ENCODE measurements around the gene SLC26A11.
"Not testable (repeated sequence)": the region's sequence is repeated elsewhere in the genome, so short reads cannot be mapped to it uniquely, and the experiment has no call there.

The SLC26A11 gene

GRCh38 chr17:80219013-80219762 lies 1.0 kb upstream of the SLC26A11 start:
- DNase-seq, result peak; percentile 79

DNA sequence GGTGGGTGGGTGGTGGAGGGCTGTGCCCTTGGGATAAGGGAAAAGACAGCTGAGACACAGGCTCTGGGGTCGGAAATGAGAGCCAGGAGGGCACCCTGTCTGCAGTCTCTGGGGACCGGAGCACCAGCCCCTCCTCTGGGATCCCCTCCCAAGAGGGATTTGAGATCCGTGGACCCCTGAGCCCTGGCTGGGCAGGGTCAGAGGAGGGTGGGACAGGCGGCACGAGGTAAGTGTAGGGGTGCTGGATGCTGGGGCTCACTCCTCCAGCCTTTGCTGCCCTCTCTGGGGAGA lies 519 bp upstream of the SLC26A11 start:
- no peak for DNase-seq

- peak; percentile 68 for DNase-seq
These were observed 549 bp downstream of the SLC26A11 start for GRCh38 chr17:80220736-80221215.

GRCh38 chr17:80221351-80222105 lies 1.3 kb downstream of the SLC26A11 start:
- no peak for DNase-seq

DNA sequence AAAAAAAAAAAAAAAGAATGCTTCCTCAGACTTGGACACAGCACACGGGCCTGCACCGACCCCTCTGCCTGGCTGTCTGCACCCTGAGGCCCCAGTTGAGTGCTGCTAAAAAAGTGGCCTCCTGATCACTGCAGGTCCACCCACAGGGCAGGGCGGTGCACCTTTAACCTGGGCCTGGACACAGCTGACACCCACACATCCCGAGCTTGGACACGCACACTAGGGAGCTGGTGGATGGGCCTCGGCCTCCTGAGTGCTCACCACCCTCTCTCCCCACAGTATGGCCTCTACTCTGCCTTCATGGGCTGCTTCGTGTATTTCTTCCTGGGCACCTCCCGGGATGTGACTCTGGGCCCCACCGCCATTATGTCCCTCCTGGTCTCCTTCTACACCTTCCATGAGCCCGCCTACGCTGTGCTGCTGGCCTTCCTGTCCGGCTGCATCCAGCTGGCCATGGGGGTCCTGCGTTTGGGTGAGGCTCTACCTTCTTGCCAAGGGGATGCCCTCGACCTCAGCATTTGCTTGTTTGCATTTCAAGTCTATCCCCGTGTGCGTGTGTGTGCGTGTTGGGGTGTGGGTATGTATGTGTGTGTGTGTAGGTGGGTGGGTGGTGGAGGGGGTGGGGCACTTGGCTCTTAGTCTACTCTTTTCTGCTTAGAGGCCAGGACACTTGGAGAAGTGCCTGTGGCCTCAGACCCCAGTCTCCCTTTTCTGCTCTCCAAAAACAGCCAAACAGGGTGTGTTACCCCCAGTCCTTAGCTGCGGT lies 2.3 kb downstream of the SLC26A11 start:
- no peak for DNase-seq

DNA sequence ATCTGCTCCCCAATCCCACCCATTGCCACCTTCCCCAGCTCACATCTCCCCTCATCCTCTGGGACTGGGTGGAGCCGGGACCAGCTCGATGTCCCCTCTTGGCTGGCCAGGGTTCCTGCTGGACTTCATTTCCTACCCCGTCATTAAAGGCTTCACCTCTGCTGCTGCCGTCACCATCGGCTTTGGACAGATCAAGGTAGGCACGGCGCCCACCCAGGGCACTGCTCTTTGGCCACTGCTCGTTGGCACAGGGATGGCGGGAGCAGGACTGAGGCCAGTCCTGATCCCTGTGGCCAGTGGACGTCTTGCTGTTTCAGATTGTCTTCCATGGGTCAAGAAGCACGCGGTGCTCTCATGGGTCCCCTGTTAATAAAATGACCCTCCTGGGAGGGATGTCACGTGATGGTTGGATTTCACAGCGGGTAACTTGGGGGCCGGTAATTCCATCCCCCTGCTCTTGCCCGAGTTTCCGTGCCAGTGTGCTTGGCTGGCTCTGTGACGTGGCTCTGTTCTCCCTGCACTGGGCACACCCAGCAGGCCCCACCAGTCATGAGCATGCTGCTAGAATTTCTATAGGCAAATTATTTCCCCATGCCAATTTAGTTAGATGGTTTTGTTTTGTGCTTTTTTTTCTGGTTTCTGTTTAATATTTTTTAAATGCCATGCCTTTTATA lies 3.1 kb downstream of the SLC26A11 start:
- no peak for DNase-seq

- no peak for DNase-seq
These were observed 3.7 kb downstream of the SLC26A11 start for GRCh38 chr17:80223838-80224497.

DNA sequence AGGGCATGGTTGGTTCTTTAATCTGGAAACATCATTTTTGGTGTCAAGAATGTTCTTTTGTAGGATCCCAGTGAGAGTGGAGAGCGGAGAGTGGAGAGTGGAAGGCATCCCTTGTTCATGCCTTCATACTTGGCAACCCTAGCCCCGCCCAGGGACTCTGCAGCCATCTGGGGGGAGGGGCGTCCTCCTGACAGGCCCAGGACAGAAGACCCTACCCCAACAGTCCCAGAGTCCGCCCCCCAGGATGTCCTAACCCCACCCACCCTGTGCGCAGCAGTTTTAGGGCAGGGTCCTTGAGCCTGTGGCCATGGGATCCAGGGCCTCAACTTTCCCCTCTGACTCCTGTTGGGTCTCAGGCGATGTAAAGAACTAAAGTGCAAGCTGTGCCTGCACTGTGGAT lies 4.5 kb downstream of the SLC26A11 start:
- no peak for DNase-seq

- DNase-seq, result no peak
These were observed 5.0 kb downstream of the SLC26A11 start for GRCh38 chr17:80225230-80225629.

- no peak for DNase-seq
These were observed 6.9 kb downstream of the SLC26A11 start for GRCh38 chr17:80227156-80227555.

- no peak for DNase-seq
These were observed 7.4 kb downstream of the SLC26A11 start for GRCh38 chr17:80227666-80228065.

GRCh38 chr17:80228477-80228876 lies 8.2 kb downstream of the SLC26A11 start:
- DNase-seq, result no peak

GRCh38 chr17:80229011-80229410 lies 8.8 kb downstream of the SLC26A11 start:
- DNase-seq, result no peak

DNA sequence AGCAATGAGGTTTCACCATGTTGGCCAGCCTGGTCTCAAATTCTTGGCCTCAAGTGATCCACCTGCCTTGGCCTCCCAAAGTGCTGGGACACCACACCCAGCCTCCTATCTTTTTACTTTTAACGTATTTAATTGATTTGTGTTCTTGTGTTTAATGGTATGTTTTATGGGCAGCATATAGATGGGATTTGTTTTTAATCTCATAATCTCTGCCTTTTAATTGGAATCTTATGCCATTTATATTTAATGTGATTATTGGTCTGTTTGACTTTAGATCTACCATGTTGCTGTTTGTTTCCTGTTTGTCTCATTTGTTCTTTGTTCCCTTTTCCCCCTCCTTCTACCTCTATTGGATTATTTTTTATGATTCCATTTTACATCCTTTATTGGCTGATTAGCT lies 12.2 kb downstream of the SLC26A11 start:
- DNase-seq, result no peak

GRCh38 chr17:80233202-80233601 lies 13.0 kb downstream of the SLC26A11 start:
- no peak for DNase-seq

GRCh38 chr17:80236911-80237310 lies 16.7 kb downstream of the SLC26A11 start:
- DNase-seq, result no peak

GRCh38 chr17:80237386-80237785 lies 17.2 kb downstream of the SLC26A11 start:
- DNase-seq, result no peak

- DNase-seq, result no peak
These were observed 22.3 kb downstream of the SLC26A11 start for GRCh38 chr17:80242505-80242904.

- DNase-seq, result no peak
These were observed 23.6 kb downstream of the SLC26A11 start for GRCh38 chr17:80243526-80244433.

DNA sequence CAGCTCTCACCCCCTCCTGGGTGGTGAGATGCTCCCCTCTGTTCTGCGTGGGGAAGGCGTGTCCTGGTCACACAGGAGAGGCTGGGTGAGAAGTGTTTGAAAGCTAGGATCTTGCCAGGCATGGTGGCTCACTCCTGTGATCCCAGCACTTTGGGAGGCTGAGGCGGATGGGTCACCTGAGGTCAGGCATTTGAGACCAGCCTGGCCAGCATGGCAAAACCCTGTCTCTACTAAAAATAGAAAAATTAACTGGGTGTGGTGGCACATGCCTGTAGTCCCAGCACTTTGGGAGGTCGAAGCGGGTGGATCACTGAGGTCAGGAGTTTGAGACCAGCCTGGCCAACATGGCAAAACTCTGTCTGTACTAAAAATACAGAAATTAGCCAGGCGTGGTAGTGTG lies 24.2 kb downstream of the SLC26A11 start:
- DNase-seq, result not testable (repeated sequence)

DNA sequence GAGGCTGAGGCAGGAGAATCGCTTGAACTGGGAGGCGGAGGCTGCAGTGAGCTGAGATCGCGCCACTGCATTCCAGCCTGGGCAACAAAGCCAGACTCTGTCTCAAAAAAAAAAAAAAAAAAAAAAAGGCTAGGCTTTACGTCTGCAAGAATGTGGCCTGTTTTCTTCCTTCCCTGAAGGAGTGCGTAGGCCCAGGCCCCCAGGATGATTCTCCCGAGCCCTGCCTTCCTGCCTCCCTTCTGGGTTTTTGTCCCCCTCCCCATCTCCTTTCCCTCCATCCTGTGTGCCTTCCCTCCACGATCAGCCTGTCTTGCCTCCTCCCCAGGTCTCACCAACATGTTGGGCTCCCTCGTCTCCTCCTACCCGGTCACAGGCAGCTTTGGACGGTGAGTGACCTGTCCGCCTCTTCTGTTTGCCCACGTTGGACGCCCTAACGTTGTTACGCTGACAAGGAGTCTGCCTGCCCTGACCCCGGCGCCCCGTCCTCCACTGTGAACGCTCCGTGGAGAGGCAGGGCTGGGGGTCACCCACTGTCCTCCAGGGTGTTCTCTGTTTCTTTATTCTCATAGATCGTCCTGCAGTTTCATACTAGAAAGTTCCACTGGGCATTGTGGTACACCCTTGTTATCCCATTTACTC lies 24.8 kb downstream of the SLC26A11 start:
- no peak for DNase-seq

Measured in eye (tissue), 1 donor.